Measurements from ENCODE around the gene DHTKD1.

The DHTKD1 gene

DNA sequence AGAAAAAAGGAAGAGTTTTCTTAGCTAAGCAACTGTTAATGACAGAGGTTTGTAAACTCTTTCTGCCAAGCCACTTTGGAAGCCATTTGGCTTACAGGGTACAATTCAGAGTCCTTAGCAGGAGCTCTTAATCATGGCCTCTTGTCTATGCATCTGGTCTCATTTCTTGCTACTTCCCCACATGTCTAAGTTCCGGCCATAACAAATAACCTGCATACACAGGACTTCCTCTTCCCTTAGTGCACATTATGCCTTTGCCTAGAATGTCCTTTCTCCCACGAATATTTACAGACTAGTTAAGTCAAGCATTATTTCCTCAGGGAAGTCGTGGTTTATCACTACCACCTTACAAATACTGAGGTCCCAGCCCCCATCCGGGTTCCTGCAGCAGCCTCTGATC, 17.5 kb upstream of the DHTKD1 start:
- TF ChIP-seq, protein P1, sequence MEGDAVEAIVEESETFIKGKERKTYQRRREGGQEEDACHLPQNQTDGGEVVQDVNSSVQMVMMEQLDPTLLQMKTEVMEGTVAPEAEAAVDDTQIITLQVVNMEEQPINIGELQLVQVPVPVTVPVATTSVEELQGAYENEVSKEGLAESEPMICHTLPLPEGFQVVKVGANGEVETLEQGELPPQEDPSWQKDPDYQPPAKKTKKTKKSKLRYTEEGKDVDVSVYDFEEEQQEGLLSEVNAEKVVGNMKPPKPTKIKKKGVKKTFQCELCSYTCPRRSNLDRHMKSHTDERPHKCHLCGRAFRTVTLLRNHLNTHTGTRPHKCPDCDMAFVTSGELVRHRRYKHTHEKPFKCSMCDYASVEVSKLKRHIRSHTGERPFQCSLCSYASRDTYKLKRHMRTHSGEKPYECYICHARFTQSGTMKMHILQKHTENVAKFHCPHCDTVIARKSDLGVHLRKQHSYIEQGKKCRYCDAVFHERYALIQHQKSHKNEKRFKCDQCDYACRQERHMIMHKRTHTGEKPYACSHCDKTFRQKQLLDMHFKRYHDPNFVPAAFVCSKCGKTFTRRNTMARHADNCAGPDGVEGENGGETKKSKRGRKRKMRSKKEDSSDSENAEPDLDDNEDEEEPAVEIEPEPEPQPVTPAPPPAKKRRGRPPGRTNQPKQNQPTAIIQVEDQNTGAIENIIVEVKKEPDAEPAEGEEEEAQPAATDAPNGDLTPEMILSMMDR (IDR thresholded peaks at IDR 0.05; ENCODE audit: insufficient read depth, low read length, poor library complexity, severe bottlenecking): no peak
- DNase-seq (ENCODE audit: extremely low read depth, insufficient read length): no peak

DNA sequence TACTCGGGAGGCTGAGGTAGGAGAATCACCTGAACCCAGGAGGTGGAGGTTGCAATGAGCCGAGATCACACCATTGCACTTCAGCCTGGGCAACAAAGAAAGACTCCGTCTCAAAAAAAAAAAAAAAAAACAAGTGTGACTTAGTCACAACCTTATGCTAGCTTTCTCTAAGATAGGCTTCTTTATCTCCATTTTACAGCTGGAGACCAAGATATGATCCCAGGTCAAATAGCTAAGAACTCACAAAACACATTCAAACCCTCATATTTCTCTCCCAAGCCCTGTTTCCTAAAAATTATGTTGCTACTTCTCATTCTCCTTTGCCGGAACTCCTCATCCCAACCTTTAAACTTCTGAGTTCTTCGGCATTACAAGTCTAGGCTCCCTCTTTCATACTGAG, 13.0 kb upstream of the DHTKD1 start:
- TF ChIP-seq, protein P1 (IDR thresholded peaks at IDR 0.05; ENCODE audit: insufficient read depth, low read length, poor library complexity, severe bottlenecking): no peak
- Histone ChIP-seq H3K36me3 (ENCODE audit: control insufficient read depth, insufficient read depth, low read length) (no peaks in the 10 kb centered on the region), H3K27me3 (replicated peaks; ENCODE audit: control insufficient read depth, insufficient read depth, low read length) (no peaks in the 10 kb centered on the region), H3K4me3 (replicated peaks; ENCODE audit: low read depth, low read length) (no peak overlapping the region)
- no peak for DNase-seq (ENCODE audit: extremely low read depth, insufficient read length)

More for the DNA sequence above, 17.5 kb upstream of the DHTKD1 start:
- Histone ChIP-seq H3K36me3 (ENCODE audit: control insufficient read depth, insufficient read depth, low read length) (no peaks in the 10 kb centered on the region), H3K4me3 (replicated peaks; ENCODE audit: low read depth, low read length) (no peak overlapping the region), H3K27me3 (replicated peaks; ENCODE audit: control insufficient read depth, insufficient read depth, low read length) (no peaks in the 10 kb centered on the region)

DNA sequence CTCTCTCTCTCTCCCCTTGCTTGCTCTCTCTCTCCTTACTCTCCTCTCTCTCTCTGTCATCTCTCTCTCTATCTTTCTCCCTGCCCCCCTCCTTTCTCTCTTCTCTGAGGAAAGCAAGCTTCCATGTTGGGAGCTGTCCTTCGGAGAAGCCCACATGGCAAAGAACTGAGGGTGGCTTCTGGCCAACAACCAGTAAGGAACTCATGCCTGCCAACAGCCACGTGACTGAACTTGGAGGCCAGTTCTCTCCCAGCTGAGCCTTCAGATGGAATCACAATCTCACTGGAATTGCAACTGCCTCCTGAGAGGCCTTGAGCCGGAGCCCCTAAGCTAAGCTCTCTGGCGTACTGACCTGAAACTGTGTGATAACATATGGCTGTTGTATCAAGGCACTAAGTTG, 12.0 kb upstream of the DHTKD1 start:
- Histone ChIP-seq H3K4me3 (replicated peaks; ENCODE audit: low read depth, low read length) (no peak overlapping the region), H3K27me3 (replicated peaks; ENCODE audit: control insufficient read depth, insufficient read depth, low read length) (no peaks in the 10 kb centered on the region), H3K36me3 (ENCODE audit: control insufficient read depth, insufficient read depth, low read length) (no peaks in the 10 kb centered on the region)
- TF ChIP-seq, protein P1 (IDR thresholded peaks at IDR 0.05; ENCODE audit: insufficient read depth, low read length, poor library complexity, severe bottlenecking): no peak
- DNase-seq (ENCODE audit: extremely low read depth, insufficient read length): no peak

DNA sequence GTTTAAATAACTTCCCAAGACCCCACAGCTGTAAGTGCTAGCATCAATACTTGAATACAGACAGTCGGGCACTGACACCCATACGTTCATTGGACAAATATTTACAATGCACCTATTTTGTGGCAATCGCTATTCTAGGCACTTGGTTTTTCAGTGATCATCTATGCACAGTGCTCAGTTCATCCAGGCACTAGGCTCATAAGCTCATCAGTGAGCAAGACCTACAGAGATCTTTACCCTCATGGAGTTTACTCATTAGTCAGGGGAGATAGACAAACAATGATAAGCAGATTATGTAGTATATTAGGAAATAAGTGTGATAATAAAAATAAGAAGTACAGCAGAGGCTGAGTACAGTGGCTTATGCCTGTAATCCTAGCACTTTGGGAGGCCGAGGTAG, 7.6 kb upstream of the DHTKD1 start:
- Histone ChIP-seq H3K27me3 (replicated peaks; ENCODE audit: control insufficient read depth, insufficient read depth, low read length) (no peaks in the 10 kb centered on the region), H3K36me3 (ENCODE audit: control insufficient read depth, insufficient read depth, low read length) (no peaks in the 10 kb centered on the region), H3K4me3 (replicated peaks; ENCODE audit: low read depth, low read length) (no peak overlapping the region)
- TF ChIP-seq, protein P1 (IDR thresholded peaks at IDR 0.05; ENCODE audit: insufficient read depth, low read length, poor library complexity, severe bottlenecking): no peak
- no peak for DNase-seq (ENCODE audit: extremely low read depth, insufficient read length)

DNA sequence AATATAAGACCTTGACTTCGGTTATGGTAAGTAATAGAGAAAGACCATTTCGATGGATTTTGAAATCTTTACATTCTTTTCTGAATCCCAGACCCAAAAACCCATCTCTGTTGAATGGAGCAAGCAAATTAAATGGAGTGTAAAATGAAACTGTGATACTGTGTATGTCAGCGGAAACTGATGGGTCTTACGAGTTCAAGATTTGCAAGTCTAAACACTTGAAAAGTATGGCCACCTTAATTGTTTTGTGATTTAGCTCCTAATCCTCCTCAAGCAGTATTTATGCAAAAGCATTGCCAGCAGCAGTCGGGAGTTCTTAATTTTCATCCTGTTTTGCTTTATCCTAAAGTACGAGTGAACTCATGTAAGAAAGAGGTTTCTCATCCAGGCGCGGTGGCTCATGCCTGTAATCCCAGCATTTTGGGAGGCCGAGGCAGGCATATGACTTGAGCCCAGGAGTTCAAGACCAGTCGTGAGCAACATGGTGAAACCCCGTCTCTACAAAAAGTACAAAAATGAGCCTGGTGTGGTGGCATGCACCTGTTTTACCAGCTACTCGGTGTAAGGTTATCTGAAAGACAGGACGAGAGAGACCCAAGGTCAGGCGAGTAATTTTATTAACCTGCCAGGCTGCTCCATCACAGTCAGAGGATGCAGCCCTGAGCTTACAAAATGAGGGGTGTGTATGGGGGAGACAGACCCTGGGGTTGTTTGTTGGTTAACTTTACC, 5.8 kb upstream of the DHTKD1 start:
- DNase-seq (ENCODE audit: extremely low read depth, insufficient read length): no peak
- Histone ChIP-seq H3K36me3 (ENCODE audit: control insufficient read depth, insufficient read depth, low read length) (no peaks in the 10 kb centered on the region), H3K27me3 (replicated peaks; ENCODE audit: control insufficient read depth, insufficient read depth, low read length) (no peaks in the 10 kb centered on the region), H3K4me3 (replicated peaks; ENCODE audit: low read depth, low read length) (no peak overlapping the region)
- TF ChIP-seq, protein P1 (IDR thresholded peaks at IDR 0.05; ENCODE audit: insufficient read depth, low read length, poor library complexity, severe bottlenecking): no peak

DNA sequence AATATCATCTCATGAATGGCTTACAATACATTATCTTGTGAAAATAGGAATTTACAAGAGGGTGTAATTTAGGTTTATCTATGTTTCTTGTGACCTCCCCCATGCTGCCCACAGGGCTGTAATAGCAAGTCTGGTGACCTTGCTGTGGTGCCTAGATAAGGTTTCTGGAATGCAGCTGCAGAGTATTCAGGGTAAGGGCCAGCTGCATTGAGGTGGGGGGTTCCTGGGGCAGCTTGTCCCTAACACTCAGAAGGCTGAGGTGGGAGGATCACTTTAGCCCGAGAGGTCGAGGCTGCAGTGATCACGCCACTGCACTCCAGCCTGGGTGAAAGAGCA, 5.3 kb upstream of the DHTKD1 start:
- Histone ChIP-seq H3K4me3 (replicated peaks; ENCODE audit: low read depth, low read length) (no peak overlapping the region), H3K27me3 (replicated peaks; ENCODE audit: control insufficient read depth, insufficient read depth, low read length) (no peaks in the 10 kb centered on the region), H3K36me3 (ENCODE audit: control insufficient read depth, insufficient read depth, low read length) (no peaks in the 10 kb centered on the region)
- TF ChIP-seq, protein P1 (IDR thresholded peaks at IDR 0.05; ENCODE audit: insufficient read depth, low read length, poor library complexity, severe bottlenecking): no peak
- no peak for DNase-seq (ENCODE audit: extremely low read depth, insufficient read length)

All from GM06990 (cell line).